ENCODE measurements around the gene PPFIBP2. TPM values are rescaled to one million over a fixed set of nuclear protein-coding genes. Genes with fewer than 3 reads are reported as not detected.
A peak's percentile ranks its signal among the peaks of the same experiment; 100 is the strongest.

The PPFIBP2 gene
- total RNA-seq, 4 donors from 2014 or later = 64.3 to 91.9 (median 71.6) TPM

DNA sequence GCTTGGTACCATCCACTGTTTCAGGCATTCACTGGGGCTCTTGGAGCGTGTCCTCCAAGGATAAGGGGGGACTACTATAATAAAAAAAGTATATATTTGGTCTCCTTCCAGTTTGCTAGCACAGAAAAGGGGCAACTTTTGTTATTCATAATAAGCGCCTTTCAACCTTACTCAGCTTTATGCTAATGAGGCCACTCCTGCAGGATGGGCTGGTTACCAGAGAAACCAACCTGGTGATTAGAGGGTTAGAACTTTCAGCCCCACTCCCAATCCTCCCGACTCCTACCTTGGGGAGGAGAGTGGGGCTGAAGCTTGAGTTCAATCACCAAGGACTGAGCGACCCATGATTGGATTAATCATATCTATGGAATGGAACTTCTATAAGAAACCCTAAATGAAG is 31.8 kb downstream of the PPFIBP2 start:
- intact Hi-C loops (cut with DNase I) = no loop called here
- H3K4me1 ChIP-seq = peaks cover 17 to 23% of the 10 kb centered on the region in 2 donors
- DNase-seq = no peak
- no peaks in the 10 kb centered on the region for H3K9me3 ChIP-seq
- H3K27me3 ChIP-seq = no peaks in the 10 kb centered on the region
- H3K4me3 ChIP-seq (replicated peaks in 1 of 3) = no peak overlapping the region
- TF ChIP-seq, protein P1, sequence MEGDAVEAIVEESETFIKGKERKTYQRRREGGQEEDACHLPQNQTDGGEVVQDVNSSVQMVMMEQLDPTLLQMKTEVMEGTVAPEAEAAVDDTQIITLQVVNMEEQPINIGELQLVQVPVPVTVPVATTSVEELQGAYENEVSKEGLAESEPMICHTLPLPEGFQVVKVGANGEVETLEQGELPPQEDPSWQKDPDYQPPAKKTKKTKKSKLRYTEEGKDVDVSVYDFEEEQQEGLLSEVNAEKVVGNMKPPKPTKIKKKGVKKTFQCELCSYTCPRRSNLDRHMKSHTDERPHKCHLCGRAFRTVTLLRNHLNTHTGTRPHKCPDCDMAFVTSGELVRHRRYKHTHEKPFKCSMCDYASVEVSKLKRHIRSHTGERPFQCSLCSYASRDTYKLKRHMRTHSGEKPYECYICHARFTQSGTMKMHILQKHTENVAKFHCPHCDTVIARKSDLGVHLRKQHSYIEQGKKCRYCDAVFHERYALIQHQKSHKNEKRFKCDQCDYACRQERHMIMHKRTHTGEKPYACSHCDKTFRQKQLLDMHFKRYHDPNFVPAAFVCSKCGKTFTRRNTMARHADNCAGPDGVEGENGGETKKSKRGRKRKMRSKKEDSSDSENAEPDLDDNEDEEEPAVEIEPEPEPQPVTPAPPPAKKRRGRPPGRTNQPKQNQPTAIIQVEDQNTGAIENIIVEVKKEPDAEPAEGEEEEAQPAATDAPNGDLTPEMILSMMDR (IDR thresholded peaks at IDR 0.05) = no peak
- TF ChIP-seq POLR2A (IDR thresholded peaks at IDR 0.05) = no peak
- WGBS, 2 donors = 91 to 92% methylated on average over 4 of the region's 4 CpGs
- no peaks in the 10 kb centered on the region for H3K36me3 ChIP-seq
- no peak overlapping the region for H3K27ac ChIP-seq

DNA sequence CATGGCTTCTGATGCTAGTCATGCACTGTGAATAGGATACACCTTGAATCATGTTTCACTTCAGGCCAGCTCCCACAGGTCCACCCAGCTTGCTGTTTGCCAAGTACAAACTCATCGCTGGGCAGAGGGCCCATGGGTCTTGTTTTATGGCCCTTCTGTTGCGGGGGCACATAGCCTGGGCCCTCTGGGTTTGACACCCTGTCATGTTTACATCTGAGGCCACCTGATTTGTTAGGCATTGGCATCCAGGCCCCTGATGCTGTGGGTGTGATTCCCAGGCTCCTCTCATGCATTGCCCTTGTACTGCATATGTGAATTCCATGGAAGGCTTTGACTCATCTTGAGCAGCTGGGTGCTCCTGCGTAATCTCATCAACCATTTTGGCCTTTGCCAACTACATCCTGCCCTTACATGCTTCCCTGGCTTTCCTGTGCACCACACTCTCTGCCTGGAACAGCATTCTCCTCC is 32.6 kb downstream of the PPFIBP2 start:
- DNase-seq = no peak
- Histone ChIP-seq H3K27ac (no peak overlapping the region), H3K9me3 (no peaks in the 10 kb centered on the region), H3K4me1 (peaks cover 10 to 16% of the 10 kb centered on the region in 2 donors), H3K36me3 (no peaks in the 10 kb centered on the region), H3K4me3 (replicated peaks in 1 of 3) (no peak overlapping the region), H3K27me3 (no peaks in the 10 kb centered on the region)
- intact Hi-C loops (cut with DNase I) = no loop called here
- WGBS, 2 donors = 91 to 94% methylated on average over 3 of the region's 3 CpGs
- TF ChIP-seq, protein P1 (IDR thresholded peaks at IDR 0.05) = no peak

DNA sequence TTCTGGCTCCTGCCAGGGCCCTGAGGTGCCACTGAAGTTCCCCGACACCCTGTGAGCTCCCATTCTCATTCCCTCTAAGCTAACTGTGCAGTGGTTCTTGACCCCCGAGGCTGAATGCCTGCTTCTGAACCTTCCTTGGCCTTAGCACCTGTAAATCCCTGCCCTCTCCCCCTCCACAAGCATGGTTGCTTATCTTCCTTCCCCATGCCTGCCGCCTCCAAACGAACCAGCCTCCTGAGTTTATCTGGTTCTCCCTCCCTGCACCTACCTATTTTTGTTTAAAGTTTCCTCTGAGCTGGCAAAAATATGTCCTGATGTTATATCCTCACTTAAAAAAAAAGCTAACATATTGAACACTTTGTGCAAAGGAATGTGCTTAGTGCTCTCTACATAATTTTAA is 33.9 kb downstream of the PPFIBP2 start:
- intact Hi-C loops (cut with DNase I) = no loop called here
- TF ChIP-seq POLR2A (IDR thresholded peaks at IDR 0.05) = no peak
- TF ChIP-seq, protein P1 (IDR thresholded peaks at IDR 0.05) = no peak
- Histone ChIP-seq H3K4me1 (peaks cover 3 to 5% of the 10 kb centered on the region in 2 donors), H3K4me3 (replicated peaks in 1 of 3) (no peak overlapping the region), H3K36me3 (no peaks in the 10 kb centered on the region), H3K27me3 (no peaks in the 10 kb centered on the region), H3K9me3 (no peaks in the 10 kb centered on the region), H3K27ac (no peak overlapping the region)
- 88 to 92% methylated on average over 4 of the region's 4 CpGs for WGBS, 2 donors
- DNase-seq = no peak

DNA sequence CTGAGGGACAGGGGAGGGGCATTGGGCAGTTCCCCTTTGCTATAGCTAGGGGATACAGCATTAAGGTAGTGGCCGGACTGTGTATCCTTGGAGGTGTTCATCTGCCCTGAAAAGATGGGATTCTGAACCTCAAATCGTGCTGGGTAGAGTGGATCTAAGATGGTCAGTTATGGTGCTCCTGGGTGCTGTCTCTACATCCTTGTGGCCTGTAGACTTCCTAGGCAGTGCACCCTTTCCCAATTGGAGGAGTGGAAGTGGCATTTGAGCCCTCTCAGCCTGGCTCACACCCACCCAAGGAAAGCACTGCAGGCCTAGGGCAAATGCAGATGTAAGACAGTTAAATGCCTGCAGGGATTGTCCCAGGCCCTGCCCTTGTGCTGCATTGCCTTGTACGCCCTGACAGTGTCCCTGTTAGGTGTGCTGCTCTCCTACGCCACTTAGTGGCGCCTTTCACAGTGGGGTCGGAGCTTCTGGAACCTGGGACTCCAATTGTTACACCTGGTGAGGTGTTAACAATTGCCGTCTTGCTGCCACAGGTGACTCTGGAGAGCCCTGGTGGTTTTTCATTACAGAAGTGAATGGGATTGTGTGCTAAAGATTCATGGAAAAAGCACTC is 35.0 kb downstream of the PPFIBP2 start:
- no peak for TF ChIP-seq POLR2A (IDR thresholded peaks at IDR 0.05)
- TF ChIP-seq, protein P1 (IDR thresholded peaks at IDR 0.05) = peak in 4 of 6 experiments; percentile 44 to 60 (median 46)
- H3K27me3 ChIP-seq = no peaks in the 10 kb centered on the region
- H3K27ac ChIP-seq = no peak overlapping the region
- no peaks in the 10 kb centered on the region for H3K36me3 ChIP-seq
- 60 to 83% methylated on average over 6 to 7 of the region's 7 CpGs for WGBS, 2 donors
- no peak overlapping the region for H3K4me3 ChIP-seq (replicated peaks in 1 of 3)
- intact Hi-C loops (cut with DNase I) = no loop called here
- no peaks in the 10 kb centered on the region for H3K9me3 ChIP-seq
- peaks cover 0 to 3% of the 10 kb centered on the region in 2 donors for H3K4me1 ChIP-seq
- DNase-seq = peak; percentile 49 to 55

DNA sequence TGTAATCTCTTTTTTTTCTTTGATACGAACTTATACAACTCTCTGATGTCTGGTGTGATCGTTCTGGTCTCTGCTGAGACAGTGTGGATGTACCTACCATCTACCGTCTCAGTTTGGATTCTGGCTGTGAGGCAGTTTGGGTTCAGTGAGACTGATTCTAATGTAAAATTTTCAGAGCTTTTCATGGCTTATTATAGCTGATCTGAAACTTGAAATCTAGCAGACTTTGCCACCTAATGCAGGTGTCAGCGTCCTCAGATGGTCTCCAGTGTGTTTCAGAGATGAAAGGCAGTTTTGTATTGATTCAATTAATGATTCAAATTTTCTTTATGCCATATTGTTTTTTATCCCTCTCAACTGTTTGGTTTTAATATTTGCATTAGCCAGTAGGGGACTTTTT is 35.9 kb downstream of the PPFIBP2 start:
- WGBS, 2 donors = 66 to 67% methylated on average over 4 of the region's 4 CpGs

More for the DNA sequence above, 35.9 kb downstream of the PPFIBP2 start:
- intact Hi-C loops (cut with DNase I) = no loop called here
- Histone ChIP-seq H3K4me3 (replicated peaks in 1 of 3) (no peak overlapping the region), H3K4me1 (peaks cover 8 to 11% of the 10 kb centered on the region in 2 donors), H3K27ac (no peak overlapping the region), H3K9me3 (no peaks in the 10 kb centered on the region), H3K27me3 (no peaks in the 10 kb centered on the region), H3K36me3 (no peaks in the 10 kb centered on the region)
- no peak for DNase-seq
- no peak for TF ChIP-seq POLR2A (IDR thresholded peaks at IDR 0.05)
- TF ChIP-seq, protein P1 (IDR thresholded peaks at IDR 0.05) = no peak

Data from thyroid gland (tissue), 4 donors.